NCI-H446 treated with DMSO at 0.1 percent for 48 hours (cell line): ENCODE data around the gene UBTD2.
"Not testable (repeated sequence)": the region's sequence is repeated elsewhere in the genome, so short reads cannot be mapped to it uniquely, and the experiment has no call there.

ENCODE experiments used
- DNase-seq: peaks from one replicate; lab custom pipeline; 2025; lab: John Stamatoyannopoulos, UW

The UBTD2 gene

GRCh38 chr5:172251419-172251818 lies 32.1 kb downstream of the UBTD2 start:
- no peak for DNase-seq

DNA sequence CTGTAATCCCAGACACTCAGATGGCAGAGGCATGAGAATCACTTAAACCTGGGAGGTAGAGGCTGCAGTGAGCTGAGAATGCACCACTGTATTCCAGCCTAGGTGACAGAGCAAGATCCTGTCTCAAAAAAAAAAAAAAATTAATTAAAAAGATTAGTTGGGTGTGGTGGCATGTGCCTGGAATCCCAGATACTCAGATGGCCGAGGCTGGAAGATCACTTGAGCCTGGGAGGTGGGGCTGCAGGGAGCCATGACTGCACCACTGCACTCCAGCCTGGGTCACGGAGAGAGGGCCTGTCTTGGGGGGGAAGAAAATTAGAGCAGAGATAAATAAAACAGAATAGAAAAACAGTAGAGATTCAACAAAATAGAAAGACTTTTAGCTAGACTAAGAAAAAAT lies 34.9 kb downstream of the UBTD2 start:
- no peak for DNase-seq

DNA sequence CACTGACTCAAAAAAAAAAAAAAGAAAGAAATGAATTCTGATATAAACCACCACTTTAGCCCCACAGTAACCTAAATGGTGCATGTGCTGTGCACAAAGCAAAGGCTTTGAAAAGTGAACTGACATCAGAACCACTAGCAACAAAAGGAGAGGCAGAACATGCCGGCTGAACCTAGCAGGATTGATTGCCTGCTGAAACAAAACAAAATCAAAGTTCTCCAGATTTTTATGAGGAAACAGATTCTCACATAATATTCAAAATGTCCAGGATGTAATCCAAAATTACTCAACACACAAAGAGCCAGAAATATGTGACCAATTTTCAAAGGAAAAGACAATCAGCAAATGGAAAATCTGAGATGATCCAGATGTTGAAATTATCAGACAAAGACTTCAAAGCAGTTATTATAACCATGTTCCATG lies 37.9 kb downstream of the UBTD2 start:
- DNase-seq, result no peak

DNA sequence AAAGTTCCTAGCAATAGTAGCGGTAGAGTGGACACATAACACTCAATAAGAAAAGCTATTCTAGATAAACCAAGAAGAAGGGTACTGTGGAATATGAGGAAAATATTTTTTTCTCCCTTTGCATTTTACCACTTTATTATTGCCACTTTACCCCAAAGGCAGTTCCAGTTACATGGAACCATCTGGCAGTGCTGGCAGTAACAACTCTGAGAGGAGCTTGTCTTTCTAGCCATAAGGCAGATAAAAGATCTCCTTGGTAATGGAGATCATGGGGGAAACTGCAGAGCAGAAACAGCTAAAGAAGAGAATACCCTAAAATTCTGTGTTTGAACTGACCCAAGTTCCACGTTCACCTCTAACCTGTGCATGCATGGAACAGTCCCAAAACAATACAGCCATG lies 38.5 kb downstream of the UBTD2 start:
- DNase-seq, result peak; percentile 15

GRCh38 chr5:172243302-172243701 lies 40.3 kb downstream of the UBTD2 start:
- no peak for DNase-seq

- no peak for DNase-seq
These were observed 45.2 kb downstream of the UBTD2 start for GRCh38 chr5:172238334-172238733.

DNA sequence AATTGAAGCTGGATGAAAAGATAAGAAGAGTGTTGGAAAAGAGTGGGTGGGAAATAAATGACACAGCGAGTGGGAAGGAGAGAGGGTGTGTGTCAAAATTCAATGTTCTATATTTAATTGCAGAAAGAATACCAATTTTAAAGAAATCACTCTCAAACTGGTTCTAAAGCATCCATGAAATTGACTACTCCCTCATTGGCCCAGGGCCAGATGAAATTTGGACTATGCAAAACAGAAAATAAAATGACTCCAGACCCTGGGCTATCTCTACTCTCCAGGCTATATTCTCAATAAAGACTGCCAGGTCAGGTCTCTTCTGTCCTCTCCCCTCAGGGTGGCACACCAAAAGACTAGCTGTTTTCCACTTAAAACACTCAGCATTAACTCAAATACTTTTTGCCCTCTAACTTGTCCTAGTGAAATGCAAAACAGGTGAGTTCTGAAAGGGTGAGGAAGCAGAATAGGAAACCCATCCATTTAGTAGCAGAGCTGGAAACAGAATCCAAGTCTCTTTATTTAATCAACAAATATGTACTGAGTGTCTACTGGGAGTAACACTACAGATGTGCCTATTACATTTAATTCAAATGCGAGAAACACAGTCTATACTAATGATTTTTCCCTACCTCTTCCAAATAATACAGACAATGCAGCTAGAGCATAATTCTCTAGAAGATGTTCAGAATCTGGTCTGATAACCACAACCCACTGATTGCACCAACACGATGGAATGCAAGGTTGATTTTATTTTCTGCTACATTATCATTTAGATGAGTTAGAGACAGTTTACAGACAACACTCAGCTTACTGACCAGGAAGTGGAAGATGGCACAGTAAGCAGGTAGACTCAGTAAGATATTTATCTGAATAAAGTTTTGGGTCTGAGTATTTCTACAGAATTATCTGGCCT lies 47.5 kb downstream of the UBTD2 start:
- no peak for DNase-seq

GRCh38 chr5:172235132-172235780 lies 48.3 kb downstream of the UBTD2 start:
- no peak for DNase-seq

DNA sequence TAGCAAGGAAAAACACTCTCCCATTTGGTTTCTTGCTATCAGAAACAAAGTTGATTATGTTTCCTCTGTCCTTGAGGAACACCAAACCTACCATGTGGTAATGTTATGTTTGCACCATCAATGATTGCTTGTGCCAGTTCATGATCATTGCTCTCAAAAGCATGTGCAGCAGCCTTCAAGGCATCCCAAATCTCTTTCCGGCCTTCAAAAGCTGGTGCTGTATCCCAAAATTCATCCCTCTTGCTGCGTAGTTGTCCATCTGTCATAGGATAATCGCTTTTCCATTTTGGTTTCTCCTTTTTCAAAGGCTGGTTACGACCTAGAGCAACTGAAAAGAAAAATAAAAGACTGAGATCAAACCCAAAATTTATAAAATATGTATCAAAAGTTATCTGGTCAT lies 49.5 kb downstream of the UBTD2 start:
- no peak for DNase-seq

- DNase-seq, result no peak
These were observed 53.7 kb downstream of the UBTD2 start for GRCh38 chr5:172229904-172230303.

DNA sequence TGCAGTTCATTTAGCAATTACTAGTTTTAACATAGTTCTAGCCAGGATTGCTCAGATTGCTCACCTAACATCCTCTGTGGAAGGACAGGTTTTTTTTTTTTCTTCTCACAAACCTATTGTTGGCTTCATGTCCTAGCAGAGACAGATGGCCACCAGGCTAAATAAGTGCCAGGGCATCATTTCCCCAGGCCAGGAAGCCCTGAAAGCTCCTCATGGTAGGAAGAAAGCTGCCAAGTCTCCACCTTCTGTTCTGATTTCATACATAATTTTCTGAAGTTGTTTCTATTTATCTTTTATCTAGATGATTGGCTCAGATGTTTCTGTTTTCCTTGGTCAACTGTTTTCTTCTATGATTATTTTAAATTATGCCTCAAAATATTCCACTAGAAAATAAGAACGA lies 58.6 kb downstream of the UBTD2 start:
- peak; percentile 86 for DNase-seq

DNA sequence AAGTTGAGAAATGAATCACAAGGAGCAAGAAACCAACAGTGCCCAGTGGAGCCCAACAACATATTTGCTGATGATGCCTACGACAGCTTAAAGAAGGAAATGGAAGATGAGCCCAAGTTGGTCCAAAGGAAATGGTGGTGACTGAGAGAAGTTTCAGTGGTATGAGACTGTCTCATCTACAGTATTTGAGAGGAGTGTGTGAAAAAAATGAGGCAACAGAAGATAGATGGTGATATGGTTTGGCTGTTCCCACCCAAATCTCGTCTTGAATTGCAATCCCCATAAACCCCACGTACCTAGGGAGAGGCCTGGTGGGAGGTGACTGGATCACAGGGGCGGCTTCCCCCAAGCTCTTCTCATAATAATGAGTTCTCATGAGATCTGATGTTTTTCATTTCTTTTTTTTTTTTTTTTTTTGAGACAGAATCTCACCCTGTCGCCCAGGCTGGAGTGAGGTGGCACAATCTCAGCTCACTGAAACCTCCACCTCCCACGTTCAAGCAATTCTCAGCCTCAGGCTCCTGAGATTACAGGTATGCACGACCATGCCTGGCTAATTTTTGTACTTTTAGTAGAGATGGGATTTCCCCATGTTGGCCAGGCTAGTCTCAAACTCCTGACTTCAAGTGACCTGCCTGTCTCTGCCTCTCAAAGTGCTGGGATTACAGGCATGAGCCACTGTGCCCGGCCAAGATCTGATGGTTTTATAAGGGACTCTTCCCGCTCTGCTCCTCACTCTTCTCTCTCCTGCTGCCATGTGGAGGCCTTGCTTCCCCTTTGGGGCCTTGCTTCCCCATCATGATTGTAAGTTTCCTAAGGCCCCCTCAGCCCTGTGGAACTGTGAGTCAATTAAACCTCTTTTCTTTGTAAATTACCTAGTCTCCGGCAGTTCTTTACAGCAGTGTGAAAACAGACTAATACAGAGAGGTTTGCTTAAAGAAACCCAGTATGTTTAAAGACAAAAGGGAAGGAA lies 59.4 kb downstream of the UBTD2 start:
- DNase-seq, result no peak

- DNase-seq, result no peak
These were observed 64.3 kb downstream of the UBTD2 start for GRCh38 chr5:172219296-172219695.

GRCh38 chr5:172216345-172216744 lies 67.2 kb downstream of the UBTD2 start:
- no peak for DNase-seq

- DNase-seq, result no peak
These were observed 70.4 kb downstream of the UBTD2 start for GRCh38 chr5:172213126-172213525.

GRCh38 chr5:172211676-172212075 lies 71.9 kb downstream of the UBTD2 start:
- DNase-seq, result no peak

GRCh38 chr5:172209714-172210113 lies 73.8 kb downstream of the UBTD2 start:
- no peak for DNase-seq

DNA sequence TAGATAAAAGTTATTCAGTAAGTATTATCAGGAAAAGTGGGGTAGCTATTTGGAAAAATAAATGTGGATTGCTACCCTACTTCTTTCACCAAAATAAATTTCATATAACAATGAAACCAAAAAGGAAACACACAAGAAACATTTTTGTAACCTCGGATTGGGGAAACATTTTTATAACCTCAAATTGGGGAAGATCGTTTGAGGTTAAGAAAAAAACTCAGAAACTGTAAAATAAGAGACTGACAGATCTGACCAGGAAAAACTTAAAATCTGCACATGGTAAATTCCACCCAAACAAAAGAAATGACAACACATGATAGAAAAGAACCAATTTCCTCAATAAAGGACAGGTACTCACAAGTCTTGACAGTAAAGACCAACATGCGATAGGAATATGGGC lies 76.1 kb downstream of the UBTD2 start:
- DNase-seq, result no peak

DNA sequence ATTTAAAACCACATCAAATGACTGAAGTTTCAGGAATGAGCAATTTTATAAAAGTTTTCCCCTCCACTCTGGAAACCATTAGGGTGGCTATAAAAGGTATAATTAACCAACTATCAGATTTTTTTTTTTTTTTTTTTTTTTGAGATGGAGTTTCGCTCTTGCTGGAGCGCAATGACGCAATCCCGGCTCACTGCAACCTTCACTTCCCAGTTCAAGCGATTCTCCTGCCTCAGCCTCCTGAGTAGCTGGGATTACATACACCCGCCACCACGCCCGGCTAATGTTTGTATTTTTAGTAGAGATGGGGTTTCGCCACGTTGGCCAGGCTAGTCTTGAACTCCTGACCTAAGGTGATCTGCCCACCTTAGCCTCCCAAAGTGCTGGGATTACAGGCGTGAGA lies 77.6 kb downstream of the UBTD2 start:
- not testable (repeated sequence) for DNase-seq

- DNase-seq, result no peak
These were observed 83.1 kb downstream of the UBTD2 start for GRCh38 chr5:172200476-172200875.

GRCh38 chr5:172199446-172199845 lies 84.1 kb downstream of the UBTD2 start:
- DNase-seq, result no peak

- not testable (repeated sequence) for DNase-seq
These were observed 85.8 kb downstream of the UBTD2 start for GRCh38 chr5:172197775-172198174.
